Tibial artery (tissue), 4 donors: ENCODE measurements around the gene MAPRE2.

Experiments used
- DNase-seq, 2 donors: peaks; one replicate each; pipeline ENCODE4 v3.0.0-alpha.2; 2019
- H3K27ac ChIP-seq, 2 donors: fragments of 200-600 bp; sonication (generic) in 1 of 2; 1 replicate in 1 of 2; 2 replicates in 1 of 2; pipeline ENCODE4 v1.5.1; 2018 to 2019; ENCODE audit warnings: mild to moderate bottlenecking in 1 of 2
- H3K27me3 ChIP-seq, 2 donors: fragments of 200-600 bp; sonication (generic) in 1 of 2; one replicate each; pipeline versions ENCODE4 v1.5.1 to v1.6.0; 2016 to 2019
- H3K36me3 ChIP-seq, 3 donors: fragments of 200-600 bp; sonication (generic) in 2 of 3; one replicate each; pipeline ENCODE4 v1.5.1; 2016 to 2019; ENCODE audit warnings: mild to moderate bottlenecking in 2 of 3
- H3K4me1 ChIP-seq, 4 donors: fragments of 200-600 bp; sonication (generic) in 2 of 4; 1 replicate in 3 of 4; 2 replicates in 1 of 4; pipeline ENCODE4 v1.5.1; 2016 to 2019
- H3K4me3 ChIP-seq, 2 donors: fragments of 200-600 bp; sonication (generic) in 1 of 2; 1 replicate in 1 of 2; 2 replicates in 1 of 2; pipeline ENCODE4 v1.5.1; 2018 to 2019; ENCODE audit warnings: mild to moderate bottlenecking in 2 of 2
- H3K9me3 ChIP-seq, 3 donors: fragments of 200-600 bp; sonication (generic) in 1 of 3; one replicate each; pipeline ENCODE4 v1.5.1; 2016 to 2019
- intact Hi-C: fragments of 100-400 bp; cut with DNase I; formaldehyde crosslinking; loops from one replicate; pipeline ENCODE4 v1.15.0; 2023; ENCODE audit warnings: low total_unique reads
- TF ChIP-seq, protein P1 (sequence below), 2 experiments: fragments of 200-600 bp in 1 of 2; fragments of 450-650 bp in 1 of 2; IDR thresholded peaks; one replicate each; pipeline ENCODE4 v1.5.1; 2017 to 2019; ENCODE audit warnings: antibody characterized with exemption in 2 of 2, mild to moderate bottlenecking in 1 of 2, moderate library complexity in 1 of 2

Gene MAPRE2

DNA sequence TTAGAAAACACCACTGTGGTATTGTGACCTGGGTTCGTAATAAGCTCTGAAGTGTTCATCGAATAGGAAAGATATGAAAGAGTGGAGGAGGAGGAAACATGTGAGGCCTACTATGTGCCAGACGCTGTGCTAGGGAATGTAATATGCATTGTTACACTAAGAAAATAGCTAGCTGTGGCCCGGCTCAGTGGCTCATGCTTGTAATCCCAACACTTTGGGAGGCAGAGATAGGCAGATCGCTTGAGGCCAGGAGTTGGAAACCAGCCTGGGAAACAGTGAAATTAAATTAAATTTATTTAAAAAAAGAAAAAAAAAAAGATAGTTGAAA lies 150.4 kb downstream of the MAPRE2 start:
- TF ChIP-seq, protein P1, sequence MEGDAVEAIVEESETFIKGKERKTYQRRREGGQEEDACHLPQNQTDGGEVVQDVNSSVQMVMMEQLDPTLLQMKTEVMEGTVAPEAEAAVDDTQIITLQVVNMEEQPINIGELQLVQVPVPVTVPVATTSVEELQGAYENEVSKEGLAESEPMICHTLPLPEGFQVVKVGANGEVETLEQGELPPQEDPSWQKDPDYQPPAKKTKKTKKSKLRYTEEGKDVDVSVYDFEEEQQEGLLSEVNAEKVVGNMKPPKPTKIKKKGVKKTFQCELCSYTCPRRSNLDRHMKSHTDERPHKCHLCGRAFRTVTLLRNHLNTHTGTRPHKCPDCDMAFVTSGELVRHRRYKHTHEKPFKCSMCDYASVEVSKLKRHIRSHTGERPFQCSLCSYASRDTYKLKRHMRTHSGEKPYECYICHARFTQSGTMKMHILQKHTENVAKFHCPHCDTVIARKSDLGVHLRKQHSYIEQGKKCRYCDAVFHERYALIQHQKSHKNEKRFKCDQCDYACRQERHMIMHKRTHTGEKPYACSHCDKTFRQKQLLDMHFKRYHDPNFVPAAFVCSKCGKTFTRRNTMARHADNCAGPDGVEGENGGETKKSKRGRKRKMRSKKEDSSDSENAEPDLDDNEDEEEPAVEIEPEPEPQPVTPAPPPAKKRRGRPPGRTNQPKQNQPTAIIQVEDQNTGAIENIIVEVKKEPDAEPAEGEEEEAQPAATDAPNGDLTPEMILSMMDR (IDR thresholded peaks at IDR 0.05): no peak
- DNase-seq: no peak
- Histone ChIP-seq H3K27me3 (no peaks in the 10 kb centered on the region), H3K4me3 (no peak overlapping the region), H3K36me3 (no peaks in the 10 kb centered on the region), H3K9me3 (no peaks in the 10 kb centered on the region), H3K27ac (no peak overlapping the region), H3K4me1 (no peaks in the 10 kb centered on the region)
- intact Hi-C loops: no loop called here

DNA sequence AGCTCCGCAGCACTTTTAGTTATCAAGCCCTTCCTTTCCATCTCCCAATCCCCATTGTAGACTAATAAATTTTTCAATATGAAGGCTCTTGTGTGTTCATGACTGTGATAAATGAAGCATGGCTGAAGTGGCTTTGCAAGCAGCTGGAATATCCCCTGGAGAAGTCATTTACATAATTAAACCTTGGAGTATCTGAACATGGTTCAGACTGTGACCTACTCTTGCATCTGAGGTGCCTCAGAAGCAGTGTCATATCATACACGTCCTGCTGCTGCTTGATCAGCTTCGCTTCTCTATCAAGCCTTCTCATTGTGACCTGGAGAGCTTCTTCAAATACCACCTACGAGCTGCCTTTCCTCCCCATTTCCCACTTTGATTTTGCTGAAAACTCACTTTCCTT lies 151.2 kb downstream of the MAPRE2 start:
- H3K36me3 ChIP-seq: no peaks in the 10 kb centered on the region
- H3K27ac ChIP-seq: no peak overlapping the region
- TF ChIP-seq, protein P1 (IDR thresholded peaks at IDR 0.05): no peak
- H3K27me3 ChIP-seq: no peaks in the 10 kb centered on the region
- no peaks in the 10 kb centered on the region for H3K4me1 ChIP-seq
- no peaks in the 10 kb centered on the region for H3K9me3 ChIP-seq
- DNase-seq: no peak
- intact Hi-C loops: no loop called here
- H3K4me3 ChIP-seq: no peak overlapping the region
